GM19463 (cell line): ENCODE measurements around the gene CDH11.

ENCODE experiments used
- ATAC-seq: cut with Tn5 transposase; IDR thresholded peaks from one replicate; pipeline ENCODE4 v1.9.1; 2021; ENCODE audit warnings: mild to moderate bottlenecking, moderate library complexity; ENCODE audit not compliant: unreplicated experiment

CDH11 gene

DNA sequence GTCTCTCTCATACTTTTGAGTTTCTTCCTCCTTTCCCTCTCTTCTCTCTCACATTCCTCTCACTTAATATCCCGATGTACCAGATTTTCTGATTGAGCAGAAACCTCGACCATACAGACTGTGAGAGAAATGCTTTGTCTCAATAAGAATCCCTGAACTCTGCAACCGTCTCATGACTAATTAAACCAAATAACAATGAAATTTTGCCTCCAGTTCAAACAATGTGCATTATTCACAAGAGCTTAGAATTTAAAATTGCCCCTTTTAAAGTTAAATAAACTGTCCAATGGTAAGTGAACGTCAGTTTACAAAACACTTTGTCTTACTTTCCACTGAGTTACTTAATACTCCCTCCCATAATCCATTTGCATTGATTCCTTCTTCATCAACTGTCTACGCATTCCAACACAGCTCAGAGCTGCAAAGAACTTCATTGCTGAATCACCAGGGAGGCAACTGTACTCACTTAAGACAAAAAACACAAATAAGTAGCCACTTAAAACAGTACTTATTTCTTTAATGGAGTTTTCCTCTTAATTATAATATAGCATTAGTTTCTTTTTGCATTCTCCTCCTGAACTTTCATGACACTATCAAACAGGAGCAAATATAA lies 4.9 kb downstream of the CDH11 start:
- ATAC-seq = no peak

DNA sequence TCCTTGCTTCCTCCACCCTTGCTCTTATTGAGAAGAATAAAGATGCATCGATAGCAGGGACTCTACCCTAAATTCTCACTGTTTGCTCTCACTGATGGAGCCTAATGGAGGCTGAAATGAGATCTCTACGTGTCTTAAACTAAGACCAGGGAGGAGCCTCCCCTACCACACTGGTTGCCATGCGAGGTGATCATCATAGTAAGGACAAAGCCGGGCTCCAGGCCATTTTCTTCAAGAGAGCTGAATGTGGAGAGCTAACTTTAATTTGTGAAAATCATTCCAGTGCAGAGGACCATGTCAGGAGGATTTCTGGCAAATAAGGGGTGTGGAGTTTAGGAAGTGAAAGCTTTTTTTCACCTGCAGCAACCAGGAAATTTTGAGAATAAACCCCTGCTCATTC lies 5.6 kb downstream of the CDH11 start:
- no peak for ATAC-seq

DNA sequence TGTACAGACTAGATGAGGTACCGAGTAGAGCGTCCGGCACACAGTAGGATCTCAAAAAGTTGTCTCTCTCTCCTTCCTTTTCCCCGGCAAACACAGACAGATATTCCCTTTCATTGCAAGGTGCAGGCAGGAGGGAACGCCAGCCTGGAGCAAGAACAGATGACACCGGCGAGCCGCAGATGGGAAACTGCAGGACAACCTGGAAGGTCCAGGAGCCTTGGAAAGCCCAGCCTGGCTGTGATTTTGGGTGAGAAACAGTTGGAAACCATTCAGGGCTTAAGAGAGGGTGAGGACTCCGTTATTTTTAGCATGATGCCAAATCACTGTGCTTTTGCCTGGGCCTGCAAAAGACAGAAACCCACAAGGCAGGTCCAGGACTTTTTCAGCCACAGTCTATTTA lies 7.3 kb downstream of the CDH11 start:
- no peak for ATAC-seq

DNA sequence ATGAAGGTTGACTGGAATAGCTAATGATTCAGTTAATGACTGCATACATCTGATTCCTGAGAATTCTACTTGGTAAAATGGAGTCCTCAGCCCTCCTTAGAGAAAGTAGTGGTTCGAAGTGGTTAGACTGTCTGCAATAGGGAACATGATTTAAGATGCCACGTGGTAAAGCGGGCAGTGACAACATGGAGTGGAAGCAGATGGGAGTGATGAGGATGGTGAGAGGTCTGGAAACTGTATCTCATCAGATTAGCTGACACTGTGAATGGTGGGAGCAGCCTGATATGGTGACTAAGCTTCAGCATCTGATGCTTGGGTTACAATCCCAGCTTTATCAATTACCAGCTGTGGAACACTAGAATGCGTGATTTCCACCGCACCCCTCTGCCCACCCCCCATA lies 8.4 kb downstream of the CDH11 start:
- no peak for ATAC-seq

DNA sequence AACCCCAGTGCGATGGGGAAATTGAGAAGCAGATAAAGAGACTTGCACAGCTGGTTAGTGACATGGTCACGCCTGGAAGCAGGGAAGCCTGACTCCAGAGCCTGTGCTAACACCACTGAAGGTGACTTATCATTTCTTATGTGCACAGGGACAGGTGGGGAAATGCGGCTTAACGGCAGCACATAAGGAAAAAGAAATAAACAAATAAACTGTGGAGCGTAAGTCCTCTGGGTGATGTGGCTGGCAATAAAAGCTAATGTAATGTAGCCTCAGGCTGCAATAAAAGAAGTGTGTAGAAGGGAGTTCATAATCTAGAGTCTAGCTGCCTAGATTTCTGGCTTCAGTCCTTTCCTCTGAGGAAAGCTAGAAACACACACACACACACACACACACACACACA lies 10.6 kb downstream of the CDH11 start:
- no peak for ATAC-seq

DNA sequence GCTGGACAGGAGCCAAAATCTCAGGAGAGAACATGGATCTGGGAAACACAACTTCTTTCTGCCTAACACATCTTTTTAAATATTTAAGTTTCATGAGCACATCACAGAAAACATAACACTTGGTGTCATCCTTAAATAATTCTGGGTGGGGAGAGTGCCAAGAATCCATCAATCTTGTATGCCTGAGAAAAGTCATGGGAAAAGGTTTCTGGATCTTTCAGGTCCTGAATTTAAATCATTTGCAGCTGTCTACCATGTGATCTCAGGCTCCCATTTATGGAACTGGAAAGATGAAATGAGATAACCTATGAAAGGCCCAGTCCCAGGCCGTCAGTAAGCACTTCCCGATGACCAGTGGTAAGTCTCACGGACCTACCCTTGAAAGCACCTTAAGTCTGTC lies 15.1 kb downstream of the CDH11 start:
- no peak for ATAC-seq

DNA sequence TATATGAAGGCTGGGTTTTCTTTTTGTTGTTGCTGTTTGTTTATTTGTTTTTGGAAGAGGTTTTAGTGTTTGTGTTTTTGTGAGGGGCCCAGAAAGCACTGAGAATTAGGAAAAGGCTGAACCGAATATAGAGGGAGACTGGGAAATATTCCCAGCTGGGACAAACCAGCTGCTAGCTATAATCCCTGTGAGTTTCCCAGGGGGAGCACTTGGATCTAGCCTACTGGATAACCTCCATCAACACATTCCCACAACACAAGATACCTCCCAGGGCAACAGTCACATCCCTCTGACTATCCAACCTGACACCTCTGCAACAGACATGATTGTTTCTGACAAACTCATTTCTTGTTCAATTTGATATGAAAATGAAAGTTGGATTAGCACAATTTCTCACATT lies 16.7 kb downstream of the CDH11 start:
- no peak for ATAC-seq

DNA sequence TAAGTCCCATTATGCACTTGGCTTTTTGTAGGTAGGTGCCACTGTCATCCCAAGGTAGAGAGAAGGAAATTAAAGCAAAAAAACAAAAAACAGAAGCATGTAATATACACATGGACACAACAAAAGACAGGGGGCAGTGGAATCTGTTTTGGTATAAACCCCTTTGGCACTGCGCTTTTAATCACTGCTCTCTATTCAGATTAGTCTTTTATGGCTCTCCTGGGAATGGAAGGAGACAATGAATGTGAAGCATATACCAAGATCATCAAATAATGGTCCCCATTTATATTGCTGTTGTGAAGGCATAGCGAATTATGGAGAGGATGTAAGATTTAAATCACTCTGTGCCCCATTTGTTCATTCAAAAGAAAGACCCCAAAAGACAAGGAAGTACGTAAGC lies 17.4 kb downstream of the CDH11 start:
- ATAC-seq = no peak

DNA sequence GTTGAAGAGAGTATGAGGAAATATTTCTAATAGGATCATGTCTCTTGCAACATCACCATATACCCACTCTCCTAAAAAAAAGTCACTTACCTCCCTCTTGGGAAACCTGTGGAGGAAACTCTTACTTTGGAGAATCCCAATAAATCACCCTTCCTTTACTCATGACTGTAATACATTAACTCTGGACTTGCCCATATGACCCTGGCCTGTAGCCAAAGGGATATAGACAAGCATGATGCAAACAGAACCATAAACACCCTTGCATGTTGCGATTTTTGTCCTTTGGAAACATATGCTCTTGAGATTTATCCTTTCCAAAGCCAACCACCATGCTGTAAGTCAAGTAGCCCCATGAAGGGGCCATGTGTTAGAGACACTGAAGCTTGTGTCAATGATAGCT lies 19.5 kb downstream of the CDH11 start:
- ATAC-seq = no peak

DNA sequence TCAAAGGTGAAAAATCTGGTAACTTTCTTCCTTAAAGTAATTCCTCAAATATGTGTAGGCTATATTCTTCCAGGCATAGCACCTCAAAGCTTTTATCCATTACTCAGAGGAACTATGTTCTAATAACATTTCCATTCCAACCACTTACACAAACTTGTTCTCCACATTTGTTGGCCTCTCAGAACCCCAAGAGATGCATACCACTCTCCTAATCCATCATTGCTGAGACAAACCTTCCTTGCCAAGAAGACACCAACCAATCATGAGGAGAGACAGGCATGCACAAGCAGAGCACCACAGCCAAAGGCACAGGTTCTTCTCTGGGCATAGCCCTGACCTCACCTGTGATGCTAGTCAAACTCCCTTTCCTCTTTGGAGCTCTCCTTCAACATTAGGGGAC lies 20.9 kb downstream of the CDH11 start:
- ATAC-seq = no peak

DNA sequence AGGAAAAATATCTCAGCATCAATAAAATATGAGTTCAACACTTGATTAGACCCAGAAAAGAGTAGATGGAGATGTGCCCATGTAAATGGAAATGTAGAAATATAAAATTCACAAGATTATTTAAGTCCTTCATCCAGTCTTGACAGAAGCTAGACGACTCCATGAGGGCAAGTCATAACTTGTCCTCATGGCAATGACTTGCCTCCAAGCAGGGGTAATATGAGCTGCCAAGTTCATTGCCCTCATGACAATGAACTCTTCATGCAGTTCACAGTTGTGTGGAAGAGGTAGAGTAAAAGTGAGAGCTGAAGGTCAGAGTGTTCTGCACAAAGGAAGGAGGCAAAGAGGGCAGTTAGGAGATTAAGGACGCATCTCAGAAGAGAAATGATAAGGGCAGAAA lies 22.3 kb downstream of the CDH11 start:
- no peak for ATAC-seq

DNA sequence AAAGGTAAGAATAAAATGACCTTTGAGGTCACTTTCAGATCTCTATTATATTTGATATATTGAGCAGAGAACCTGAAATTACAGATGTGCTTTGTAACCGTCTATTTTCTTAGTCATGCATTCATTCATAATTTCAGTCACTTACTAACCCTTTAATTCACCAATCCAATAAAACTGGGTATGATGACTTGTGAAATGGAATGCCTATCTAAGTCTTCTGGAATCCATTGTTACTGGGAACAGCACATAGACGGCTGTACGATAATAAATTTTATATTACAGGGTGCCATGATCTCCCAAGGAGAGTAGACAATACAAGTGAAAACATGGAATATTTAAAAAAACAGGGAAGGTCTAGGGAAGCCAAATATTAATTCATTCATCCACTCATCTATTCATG lies 22.9 kb downstream of the CDH11 start:
- no peak for ATAC-seq

DNA sequence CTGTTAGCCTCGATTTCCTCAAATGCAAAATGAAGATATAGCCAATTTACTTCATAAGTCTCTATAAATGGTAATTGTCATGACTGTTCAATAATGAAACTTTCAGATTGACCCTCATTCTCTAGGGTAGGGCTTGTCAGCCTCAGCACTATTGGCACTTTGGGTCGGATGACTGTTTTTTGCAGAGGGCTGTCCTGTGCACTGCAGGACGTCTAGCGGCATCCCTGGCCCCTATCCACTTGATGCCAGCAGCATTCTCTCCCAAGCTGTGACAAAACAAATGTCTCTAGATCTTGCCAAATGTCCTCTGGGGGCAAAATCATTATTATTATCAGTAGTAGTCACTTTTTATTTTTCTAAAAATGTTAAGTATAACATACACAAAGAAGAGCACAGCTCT lies 24.6 kb downstream of the CDH11 start:
- no peak for ATAC-seq

DNA sequence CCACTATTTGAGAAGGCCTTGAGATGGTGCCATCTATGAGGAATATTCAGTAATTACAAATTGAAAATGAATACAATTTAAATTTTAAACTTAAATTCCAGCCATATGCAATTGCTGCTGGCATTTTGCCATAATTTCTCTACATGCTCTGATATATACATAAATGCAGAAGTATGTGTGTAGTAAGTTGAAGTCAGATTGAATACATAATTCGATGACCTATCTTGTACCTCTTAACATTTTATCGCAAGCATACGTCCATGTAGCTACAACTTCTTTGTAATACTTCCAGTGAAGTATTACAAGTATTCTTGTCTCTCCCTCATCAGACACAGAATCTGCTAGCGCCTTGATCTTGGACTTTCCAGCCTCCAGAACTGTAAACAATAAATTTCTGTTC lies 26.0 kb downstream of the CDH11 start:
- no peak for ATAC-seq

DNA sequence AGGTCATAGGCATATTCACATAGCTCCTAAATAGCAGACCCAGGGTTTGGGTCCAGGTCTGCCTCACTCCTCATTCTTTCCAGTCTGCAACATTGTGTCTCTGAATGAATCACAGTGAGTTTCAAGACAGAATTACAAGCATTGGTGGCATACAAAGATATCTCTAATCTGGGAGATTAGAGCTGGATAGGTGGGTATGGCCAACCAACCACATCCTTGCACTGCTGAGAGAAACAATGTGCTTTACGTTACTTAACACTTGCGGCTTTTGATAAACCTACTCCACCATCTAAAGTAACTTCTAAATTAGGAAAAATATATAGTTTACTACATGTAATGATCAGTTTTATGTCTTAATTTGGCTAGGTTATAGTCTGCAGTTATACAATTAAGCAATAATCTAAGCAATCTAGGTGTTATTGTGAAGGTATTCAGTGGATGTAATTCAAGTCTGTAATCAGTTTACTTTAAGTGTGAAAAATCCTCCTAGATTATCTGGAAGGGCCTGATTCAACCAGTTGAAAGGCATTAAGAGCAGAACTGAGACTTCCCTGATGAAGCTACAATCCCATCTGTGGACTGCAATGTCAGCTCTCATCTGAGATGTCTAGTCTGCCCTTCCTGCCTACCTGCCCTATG lies 26.7 kb downstream of the CDH11 start:
- ATAC-seq = no peak

DNA sequence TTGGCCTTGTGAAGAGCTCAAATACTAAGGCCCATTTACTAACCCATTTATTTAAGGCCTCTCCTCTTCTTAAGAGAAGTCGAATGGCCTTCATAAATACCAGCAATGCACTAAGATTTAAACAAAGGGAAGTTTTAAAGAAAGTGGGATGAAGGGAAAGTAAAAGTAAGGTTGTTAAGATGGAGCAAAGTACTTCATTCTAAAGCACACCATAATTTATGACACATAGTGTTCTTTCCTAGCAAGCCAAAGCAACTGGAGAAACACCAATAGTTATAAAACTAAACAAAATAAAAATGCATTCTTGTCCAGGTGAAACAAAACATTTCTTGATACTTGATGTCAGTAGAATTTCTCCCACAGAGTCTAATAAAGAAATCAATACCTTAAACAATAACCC lies 27.9 kb downstream of the CDH11 start:
- ATAC-seq = no peak

DNA sequence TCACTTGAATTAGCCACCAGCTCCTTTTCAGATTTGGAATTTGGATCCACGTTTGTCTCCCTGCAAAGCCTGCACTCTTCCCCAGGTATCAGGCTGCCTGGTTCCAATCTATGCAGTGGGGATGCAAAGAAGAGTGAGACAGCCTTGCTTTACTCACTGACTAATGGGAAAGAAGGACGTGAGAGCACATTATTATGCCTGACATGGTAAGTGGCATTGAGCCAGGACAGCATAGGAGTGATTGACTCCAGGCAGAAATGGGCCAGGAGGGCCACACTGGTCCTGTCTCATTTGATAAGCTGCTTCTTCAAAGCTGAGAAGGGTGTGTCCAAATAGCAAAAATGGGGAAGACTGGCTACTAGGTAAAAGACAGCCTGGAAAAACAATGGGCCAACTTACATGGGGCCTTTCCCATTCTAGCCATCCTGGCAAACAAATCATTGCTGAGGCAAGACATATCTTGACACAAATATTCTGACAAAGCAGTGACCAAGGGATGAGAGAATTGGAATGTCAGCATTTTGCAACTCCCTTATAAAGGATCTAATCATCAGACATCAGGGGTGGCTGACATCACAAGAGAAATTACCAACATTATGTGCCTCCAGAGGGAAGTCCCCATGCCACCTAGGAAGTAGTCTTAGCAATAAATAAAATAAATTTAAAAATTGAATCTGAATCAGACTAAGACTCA lies 38.6 kb downstream of the CDH11 start:
- no peak for ATAC-seq

DNA sequence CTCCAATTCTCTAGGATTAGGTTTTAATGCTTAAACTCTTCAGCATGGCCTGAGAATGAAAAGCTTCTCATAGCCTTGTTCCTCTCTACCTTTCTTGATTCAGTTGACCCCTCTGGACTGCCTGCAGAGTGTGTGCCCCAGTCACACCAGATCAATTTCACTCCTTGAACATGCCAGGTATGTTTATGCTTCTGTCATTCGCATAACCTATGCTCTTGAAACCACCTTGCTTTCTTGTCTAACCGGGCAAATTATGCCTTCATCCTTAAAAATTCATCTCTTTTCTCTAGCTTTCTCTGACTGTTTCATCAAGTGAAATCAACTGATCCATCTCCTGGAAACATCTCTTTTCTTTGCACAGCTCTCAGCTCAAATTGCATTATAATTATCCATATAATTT lies 42.3 kb downstream of the CDH11 start:
- no peak for ATAC-seq

DNA sequence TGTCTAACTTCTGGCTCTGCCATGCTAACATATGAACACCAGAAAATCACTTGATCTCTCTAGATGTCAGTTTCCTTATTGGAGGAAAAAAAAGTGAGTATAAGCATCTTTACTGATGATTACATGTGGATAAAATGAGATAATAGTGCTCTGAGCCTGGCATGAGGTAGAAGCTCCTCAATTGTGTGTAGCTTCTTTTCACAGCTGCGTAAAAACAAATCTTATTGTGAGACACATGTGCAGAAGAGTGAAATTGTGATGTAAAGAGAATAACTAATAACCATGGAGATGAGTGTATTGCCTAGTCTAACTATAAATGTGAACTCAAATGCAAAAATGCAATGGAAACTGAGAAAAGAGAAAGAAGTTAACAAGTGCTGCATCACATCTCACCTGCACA lies 44.7 kb downstream of the CDH11 start:
- no peak for ATAC-seq

DNA sequence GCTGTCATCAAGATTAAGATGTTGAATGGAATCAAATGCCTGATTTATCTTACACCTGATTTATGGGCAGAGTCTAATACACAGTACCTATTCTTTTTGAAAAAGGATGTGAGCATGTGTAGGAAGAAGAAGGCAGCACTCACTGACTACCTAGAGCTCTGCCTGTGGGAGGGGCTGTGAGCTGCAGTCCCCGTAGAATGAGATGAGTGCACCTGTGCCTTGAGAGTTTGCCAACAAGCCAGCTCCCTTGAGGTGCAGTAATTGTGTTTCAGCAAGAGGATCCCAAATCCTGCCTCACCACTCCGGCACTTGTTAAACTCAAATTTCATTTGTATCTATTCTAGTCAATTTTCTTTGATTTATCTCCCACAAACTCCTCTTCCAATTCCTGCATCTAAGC lies 46.0 kb downstream of the CDH11 start:
- ATAC-seq = no peak

DNA sequence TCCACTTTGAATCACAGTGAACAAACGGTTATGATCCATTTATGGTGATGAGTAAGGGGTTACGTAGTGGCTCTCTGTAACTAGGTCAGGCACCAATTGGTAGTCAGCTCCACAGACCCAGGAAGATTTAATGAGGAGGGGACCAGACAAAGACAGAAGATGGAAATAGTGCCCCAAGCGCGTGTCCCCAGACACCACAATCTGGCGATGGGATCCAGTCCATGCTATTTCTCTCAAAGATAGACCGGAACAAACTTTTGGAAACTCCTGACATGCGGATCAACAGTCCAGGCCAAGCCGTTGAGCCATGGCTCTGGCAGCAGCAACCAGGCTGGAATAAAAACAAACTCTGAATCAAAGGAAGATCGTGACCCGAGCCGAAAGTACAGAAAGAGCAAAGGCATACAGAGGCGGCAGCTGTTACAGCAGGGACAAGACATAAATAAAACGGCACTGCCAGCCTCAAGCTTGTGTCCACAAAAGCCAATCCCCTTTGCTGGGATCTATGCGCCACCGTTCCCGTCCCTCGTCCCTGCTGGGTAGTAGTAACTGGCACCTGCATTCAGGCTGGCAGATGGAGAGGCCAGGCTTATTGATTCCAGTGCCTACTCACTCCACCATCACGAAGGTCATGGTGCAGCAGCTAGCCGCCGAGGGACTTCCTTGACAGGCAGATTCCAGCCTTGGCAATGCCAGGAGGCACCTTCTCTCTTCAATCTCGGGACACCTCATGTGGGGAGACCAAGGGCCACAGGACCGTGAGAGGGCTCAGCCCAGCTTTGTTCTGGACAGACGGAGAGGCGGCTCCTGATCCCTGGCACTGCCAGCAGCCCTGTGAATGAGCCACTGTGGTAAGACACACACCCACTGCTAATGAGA lies 50.2 kb downstream of the CDH11 start:
- no peak for ATAC-seq
